HG02885 (cell line): ENCODE data around the gene EXD2.
"Not testable (repeated sequence)": the region's sequence is repeated elsewhere in the genome, so short reads cannot be mapped to it uniquely, and the experiment has no call there.

ENCODE experiments used
- ATAC-seq: cut with Tn5 transposase; IDR thresholded peaks from one replicate; pipeline ENCODE4 v1.9.1; 2021; ENCODE audit warnings: mild to moderate bottlenecking; ENCODE audit not compliant: unreplicated experiment, poor library complexity

EXD2 gene, protein sequence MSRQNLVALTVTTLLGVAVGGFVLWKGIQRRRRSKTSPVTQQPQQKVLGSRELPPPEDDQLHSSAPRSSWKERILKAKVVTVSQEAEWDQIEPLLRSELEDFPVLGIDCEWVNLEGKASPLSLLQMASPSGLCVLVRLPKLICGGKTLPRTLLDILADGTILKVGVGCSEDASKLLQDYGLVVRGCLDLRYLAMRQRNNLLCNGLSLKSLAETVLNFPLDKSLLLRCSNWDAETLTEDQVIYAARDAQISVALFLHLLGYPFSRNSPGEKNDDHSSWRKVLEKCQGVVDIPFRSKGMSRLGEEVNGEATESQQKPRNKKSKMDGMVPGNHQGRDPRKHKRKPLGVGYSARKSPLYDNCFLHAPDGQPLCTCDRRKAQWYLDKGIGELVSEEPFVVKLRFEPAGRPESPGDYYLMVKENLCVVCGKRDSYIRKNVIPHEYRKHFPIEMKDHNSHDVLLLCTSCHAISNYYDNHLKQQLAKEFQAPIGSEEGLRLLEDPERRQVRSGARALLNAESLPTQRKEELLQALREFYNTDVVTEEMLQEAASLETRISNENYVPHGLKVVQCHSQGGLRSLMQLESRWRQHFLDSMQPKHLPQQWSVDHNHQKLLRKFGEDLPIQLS

DNA sequence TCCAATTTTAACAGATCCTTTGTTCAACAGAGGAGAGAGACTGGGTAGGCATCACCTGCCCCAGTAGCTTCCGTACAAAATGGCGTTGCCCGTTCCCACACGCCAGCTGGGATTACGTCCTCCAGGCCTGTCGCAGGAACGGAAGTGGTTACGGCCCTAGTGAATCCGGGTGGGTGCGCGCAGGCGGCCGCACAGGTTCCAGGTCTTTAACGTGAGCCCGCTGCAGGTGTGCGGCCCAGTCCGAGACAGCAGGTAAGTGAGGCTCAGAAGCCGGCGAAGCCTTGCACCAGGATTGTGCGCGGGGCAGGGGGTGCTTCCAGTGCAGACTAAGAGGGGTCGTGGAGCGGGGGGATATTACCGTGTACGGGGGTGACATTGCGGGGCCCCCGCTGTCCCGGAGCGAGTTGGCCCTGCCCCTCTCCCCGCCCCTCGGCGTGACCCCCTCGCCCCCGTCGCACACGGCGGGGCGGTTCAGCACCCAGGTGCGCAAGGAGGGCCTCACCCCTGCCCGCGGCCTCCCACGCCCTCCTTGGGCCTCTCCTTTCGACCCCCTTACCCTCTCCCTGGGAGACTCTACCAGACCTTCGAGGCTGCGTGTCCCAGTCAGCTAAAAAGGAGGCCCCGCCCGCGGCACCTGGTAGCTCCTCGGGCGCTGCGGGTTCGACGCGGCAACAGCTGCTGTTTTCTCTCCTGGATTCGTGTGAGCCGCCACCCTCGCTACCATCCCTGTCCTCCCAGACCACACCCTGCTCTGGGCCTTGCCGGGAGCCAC, at the start of gene EXD2:
Gene EXD2, plus strand, starts transcription at position 159 of the 772 bp plus-strand sequence. CDS start 17,973 bp downstream, outside the sequence.
- ATAC-seq, result peak; percentile 94

DNA sequence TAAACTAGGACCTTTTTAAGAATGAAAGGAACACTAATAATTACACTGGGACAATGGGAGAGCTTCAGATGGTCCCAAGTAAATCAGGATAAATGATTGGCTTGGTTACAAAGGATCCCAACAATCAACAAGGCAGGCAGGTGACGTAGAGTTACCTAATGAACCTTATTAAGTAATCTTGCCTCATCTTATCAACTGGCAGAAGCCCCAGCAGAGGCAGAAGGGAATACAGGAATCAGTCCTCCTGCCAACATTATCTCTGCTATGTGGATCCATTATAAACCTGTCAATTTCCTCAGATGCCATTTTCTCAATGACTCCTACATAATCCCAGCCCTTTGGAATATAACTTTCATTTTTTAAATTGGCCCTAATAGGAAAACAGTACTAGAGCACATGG, 49.7 kb upstream of the EXD2 start:
- no peak for ATAC-seq

DNA sequence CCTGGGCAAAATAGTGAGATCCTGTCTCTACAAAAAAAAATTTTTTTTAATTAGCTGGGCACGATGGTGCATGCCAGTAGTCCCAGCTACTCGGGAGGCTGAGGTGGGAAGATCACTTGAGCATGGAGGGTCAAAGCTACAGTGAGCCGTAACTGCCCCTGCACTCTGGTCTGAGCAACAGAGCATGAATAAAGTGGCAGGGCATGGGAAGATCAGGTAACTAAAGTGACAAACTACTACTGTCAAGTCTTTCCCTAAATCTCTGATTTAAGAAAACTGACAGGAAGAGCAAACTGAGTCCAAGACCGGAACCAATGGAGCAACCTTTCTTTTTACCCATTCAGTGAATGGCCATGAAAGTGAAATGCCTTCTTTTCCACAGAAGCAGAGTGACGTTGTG, 49.2 kb upstream of the EXD2 start:
- no peak for ATAC-seq

DNA sequence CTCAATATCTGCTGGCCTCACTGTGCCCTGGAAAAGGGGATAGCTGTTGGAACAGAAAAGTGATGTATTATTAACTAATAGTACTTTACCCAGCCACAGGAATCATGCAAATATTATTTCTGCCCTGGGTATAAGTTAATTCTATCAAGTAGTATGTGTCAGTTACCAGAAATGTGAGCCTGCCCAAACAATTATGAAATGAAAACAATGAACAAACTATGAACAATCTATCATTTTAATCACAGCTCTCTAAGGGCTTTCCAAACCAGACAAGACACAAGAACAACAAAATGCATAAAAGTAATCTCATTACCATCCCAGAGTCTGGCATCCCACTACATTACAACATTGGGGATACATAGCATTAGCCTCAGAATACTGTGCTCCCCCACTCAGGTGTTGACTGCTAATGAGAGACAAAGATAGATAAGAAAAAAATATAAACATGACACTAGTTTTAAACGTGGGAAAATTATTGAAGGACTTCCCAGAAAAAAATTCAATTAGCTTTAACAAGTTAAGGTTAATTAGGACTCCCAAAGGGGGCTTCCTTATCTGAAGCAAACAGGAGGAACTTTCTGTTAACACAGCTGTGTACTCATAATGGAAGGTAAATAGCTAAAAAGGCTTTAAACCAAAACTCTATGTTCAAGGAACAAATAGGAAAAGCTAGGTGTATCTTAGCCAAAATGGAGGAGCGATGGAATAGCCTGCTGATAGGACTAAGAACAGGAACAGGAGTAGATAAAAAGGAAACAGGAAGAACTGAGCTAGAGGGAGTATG, 41.6 kb upstream of the EXD2 start:
- no peak for ATAC-seq

DNA sequence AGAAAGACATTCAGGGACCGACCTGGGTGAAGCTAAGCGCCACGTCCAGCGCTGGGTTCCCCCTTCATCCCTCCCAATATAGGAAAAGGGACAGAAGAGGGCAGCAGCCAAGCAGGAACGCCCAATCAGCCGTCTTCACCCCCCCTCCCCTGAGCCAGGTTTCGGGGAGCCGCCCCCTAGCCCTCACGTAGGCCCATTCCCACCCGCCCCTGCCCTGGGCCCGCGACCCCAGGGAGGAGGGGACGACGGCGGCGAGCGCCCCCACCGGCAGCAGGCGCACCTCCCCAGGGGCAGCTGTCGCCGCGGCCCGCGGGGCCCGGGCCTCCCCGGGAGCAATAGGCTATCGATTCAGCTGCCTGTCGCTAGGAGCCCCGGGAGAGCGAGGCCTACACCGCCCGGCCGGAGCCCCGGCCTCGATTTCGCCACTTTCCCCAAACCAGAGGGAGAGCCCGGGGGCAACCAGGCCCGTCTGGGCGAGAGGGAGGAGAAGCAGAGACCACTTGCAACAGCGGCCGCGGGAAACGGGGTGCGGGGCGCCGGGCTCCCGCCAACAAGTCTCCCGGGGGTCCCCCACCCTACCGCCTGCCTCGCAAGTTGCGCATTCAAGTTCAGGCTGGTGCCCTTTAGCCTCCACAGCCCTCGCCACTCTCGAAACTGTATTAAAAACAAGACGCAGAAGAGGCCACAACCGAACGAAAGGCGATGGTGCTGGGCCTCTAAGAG, 39.7 kb upstream of the EXD2 start:
- peak; percentile 58 for ATAC-seq

DNA sequence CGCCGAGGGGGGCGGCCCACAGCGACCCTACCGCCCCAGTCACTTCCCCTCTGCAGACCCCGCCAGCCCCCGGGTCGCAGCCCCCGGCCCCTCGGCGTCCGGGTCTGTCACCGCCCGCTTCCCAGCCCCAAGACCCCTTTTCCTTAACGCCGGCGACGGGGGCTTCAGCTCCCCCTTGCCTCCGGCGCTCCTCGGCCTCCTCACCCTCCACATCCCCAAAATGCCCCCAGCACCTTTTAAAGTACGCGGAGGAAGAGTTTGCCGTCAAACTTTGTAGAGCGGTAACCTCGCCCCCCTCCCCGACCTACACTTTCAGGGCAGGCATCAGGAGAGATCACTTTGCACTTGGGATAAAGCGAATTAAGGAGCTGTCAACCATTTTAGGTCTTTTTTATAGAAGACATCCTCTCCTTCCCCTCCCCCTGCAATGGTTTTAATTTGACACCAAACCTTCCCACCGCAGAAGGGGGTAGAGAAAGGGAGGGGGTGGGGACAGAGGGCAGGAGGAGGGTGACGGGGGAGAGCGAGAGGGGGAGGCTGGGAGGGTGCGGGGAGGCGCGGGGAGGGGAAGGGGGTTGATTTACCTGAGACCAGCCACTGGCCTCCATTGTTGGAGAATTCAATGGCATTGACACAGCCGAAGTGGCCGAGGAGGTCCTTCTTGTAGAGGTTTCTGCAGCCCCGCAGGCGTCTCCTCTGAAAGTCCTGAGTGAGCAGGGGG, 39.0 kb upstream of the EXD2 start:
- ATAC-seq, result no peak

DNA sequence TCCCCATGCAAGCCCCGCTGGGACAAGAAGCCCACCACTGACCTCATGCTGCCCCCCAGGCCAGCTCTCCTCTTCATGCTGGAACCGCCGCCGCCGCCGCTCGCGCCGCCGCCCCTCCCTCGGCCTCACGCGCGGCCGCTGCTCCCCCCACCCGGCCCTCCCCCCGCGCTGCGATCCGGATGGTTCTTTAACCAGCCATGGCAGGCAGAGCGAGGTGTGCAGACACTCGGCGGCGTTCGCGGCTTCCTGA, 38.5 kb upstream of the EXD2 start, which contains the start of gene DCAF5:
Gene DCAF5, minus strand, starts transcription at position 218 of the 250 bp plus-strand sequence. Its CDS starts 141 bp downstream, at position 77.
- no peak for ATAC-seq

DNA sequence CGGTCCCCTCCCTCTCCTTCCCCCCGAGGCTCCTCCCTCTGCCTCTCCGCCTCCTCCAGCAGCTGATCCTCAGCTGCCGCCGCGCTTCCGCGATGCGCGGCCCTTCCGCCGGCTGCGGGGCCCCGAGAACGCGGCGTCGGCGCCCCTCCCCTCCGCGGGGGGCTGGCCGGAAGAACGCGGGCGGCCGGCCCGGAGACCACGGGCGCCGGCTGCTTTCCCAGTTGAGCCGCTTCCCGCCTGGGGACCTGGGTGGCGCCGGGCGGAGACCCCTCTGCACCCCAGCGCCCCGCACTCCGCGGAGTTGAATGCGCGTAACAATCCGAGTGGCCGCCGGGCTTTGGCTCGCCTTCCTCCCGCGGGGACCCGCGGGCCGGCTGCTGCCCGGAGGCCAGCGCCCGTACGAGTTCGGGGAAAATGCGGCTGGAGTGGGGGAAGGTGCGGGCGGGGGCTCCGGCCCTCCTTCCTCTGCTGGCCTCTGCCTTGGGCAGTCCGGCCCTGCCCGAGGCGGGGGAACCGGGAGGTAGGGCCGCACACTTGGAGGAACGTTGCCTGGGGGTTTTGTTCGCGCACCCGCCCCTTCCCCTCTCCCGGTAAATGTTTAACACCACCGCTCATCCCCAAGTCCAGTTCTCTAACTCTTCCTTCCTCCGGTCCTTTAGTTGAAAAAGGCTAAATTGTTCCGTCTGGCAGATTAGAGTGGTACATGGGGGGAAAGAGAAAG, 38.0 kb upstream of the EXD2 start:
- peak; percentile 89 for ATAC-seq

DNA sequence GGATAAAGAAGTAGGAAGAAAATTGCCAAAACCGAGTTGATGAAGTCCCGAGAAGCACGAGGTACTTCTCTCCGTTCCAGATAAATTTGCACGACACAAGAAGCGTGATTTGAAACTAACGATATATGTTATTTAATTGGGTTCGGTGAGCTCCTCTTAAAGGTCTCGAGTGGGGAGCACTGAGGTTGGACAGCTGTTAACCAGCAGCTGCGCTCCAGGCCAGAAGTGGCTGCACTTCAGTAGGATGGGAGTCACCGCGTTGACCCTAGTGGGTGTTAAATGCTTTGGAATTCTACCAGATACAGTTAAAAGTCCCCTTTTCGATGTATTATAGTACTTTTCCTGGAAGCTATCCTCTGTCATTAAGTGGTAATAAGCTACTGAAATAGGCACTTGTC, 37.4 kb upstream of the EXD2 start:
- ATAC-seq, result no peak

DNA sequence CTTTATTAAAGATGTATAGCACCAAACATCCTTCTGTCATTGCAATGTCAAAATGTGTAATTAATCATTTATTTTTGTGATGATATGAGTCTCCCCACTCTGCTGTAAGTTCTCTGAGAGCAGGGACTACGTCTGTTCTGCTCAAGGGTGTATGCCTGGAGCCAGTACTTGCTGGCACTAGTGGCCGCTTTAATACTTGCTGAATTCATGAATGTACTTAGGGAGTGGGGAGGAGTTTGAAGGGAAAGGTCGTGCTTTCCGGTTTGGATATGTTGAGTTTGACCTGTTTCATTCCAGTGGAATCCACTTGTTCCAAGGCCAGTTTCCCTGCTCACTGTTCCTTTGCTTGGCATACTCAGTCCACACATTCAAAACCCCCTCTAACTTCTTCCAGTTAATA, 36.5 kb upstream of the EXD2 start:
- no peak for ATAC-seq

DNA sequence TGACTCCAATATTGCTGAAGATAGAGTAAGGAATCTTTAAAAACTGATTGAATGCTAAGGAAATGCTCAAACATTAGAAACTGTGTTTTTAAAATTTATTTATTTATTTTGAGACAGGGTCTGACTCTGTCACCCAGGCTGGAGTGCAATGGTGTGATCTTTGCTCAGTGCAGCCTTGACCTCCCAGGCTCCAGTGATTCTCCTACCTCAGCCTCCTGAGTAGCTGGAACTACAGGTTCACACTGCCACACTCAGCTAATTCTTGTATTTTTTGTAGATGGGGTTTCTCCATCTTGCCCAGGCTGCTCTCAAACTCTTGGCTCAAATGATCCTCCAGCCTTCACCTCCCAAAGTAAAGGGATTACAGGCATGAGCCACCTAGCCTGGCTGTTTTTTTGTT, 35.1 kb upstream of the EXD2 start:
- no peak for ATAC-seq

DNA sequence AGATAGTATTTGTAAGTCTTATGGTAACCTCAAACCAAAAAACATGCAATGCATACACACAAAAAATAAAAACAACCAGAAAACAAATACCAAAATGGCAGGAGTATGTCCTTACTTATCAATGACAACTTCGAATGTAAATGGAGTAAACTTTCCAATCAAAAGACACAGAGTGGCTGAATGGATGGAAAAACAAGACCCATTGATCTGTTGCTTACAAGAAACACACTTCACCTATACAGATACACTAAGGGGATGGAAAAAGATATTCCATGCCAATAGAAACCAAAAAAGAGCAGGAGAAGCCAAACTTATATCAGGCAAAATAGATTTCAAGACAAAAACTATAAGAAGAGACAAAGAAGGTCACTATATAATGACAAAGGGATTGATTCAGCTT, 29.7 kb upstream of the EXD2 start:
- no peak for ATAC-seq

DNA sequence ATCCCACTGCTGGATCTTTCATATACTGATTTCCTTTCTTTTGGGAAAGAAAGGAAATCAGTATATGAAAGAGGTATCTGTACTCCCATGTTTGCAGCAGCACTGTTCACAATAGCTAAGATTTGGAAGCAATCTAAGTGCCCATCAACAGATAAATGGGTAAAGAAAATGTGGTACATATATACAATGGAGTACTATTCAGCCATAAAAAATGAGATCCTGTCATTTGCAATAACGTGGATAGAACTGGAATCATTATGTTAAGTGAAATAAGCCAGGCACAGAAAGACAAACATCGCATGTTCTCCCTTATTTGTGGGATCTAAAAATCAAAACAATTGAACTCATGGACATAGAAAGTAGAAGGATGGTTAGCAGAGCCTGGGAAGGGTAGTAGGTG, 25.5 kb upstream of the EXD2 start:
- ATAC-seq, result not testable (repeated sequence)

DNA sequence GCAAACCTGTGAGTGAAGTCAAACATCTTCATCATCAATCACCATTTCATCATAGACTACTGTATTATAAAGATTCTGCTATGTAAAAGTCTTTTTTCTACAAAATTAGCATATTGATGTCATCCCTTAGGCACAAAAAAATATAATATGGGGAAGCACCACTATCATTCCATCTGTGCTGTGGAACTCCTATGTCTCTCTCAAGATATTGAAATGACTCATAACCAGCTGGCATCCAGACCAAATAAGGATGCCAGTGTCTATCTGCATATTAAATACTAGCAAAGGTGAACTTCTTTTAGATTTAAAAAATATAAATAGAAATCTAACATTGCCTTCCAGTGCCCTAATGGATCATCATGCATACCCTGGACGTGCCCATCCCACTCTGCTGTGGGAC, 20.5 kb upstream of the EXD2 start:
- no peak for ATAC-seq

DNA sequence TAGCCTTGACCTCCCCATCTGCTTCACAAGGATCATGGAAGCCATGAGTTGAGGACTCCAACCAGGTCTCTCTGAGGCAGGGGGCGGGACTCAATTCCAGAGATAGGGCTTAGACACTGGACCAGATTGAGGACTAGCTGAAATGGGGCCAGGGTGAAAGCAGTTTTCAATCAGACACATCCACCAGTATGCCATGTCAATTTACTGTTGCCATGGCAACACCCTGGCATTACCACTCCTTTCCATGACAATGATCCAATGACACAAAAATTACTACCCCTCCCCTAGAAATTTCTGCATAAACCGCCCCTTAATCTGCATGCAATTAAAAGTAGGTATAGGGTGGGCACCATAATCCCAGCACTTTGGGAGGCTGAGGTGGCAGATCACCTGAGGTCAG, 19.7 kb upstream of the EXD2 start:
- ATAC-seq, result no peak

DNA sequence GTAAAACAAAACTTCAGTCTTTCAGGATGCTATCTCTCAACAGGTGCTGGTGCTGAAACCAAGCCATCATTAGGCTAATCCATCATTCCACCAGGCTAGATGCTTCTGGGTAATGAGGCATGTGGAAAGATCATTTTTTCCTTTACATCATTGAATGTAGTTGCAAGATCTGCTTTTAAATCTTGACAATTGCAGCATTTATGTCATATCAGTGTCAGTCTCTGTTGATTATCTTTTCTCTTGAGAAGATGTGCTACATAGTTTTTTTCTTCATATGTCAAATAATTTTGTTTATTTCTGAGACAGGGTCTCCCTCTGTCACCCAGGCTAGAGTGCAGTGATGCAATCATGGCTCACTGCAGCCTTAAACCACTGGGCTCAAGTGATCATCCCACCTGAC, 16.2 kb upstream of the EXD2 start:
- ATAC-seq, result no peak

DNA sequence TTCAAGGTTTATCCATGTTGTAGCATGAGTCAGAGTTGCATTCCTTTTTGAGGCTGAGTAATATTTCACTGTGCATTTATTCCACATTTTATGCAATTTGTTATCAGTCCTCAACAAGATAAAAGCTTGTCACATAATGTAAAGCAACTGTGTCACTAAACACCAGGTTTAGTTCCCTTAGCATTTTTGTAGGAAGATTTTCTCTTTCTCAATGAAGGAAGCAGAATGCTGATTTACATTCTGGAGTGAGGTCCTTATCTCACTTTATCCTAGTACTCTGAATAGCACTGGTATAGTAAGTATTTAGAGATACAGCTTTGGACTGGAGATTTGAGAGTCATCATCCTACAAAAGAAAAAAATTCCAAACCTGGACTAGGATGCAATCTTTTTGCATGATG, 9.8 kb upstream of the EXD2 start:
- no peak for ATAC-seq

DNA sequence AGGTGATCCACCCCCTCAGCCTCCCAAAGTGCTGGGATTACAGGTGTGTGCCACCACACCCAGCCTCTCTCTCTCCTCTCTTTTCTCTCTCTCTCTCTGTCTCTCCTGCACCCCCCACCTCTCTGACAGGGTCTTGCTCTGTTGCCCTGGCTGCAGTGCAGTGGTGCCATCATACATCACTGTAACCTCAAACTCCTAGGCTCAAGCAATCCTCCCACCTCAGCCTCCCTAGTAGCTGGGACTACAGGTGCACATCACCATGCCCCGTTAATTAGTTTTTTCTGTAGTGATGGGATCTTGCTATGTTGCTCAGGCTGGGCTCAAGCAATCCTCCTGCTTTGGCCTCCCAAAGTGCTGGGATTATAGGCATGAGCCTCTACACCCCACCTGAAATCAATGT, 8.7 kb upstream of the EXD2 start:
- ATAC-seq, result not testable (repeated sequence)

DNA sequence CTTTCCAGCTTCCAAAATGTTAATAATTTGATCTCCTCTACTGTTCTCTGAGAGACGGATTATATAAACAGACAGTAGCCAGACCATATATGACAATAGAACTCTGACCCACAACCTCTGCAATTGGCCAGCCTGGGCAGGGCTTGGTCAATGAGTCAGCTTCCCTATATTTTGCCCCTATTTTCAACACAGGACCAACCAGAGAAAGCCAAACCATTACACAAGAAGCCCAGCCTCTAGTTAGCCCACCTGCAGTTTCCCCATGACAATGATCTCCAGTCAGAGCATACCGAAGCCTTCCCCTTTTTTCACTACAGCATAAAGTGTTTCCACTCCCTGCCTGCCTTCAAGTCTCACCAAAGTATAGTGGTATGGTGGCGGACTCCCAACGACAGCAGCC, 7.6 kb upstream of the EXD2 start:
- no peak for ATAC-seq
